ENCODE measurements around the gene NHS.

NHS gene

GRCh38 chrX:17668929-17669328 is 293.9 kb downstream of the NHS start:
- Histone ChIP-seq H4K20me1 (ENCODE audit: insufficient read depth) (no peaks in the 10 kb centered on the region), H3K79me2 (ENCODE audit: insufficient read depth, low read depth) (no peaks in the 10 kb centered on the region), H3K9ac (no peak overlapping the region), H3K27me3 (ENCODE audit: insufficient read depth, low read depth) (no peaks in the 10 kb centered on the region), H3K27ac (no peak overlapping the region), H3K4me3 (IDR thresholded peaks at IDR 0.05; ENCODE audit: insufficient read depth, low read depth, low read length) (no peak overlapping the region), H3K36me3 (ENCODE audit: insufficient read depth) (no peaks in the 10 kb centered on the region), H3K4me2 (no peak overlapping the region), H3K4me1 (ENCODE audit: low read depth, poor library complexity, severe bottlenecking) (no peaks in the 10 kb centered on the region), H2AFZ (ENCODE audit: low read depth) (no peak overlapping the region)
- TF ChIP-seq CTCF (conservative IDR thresholded peaks at IDR 0.05; ENCODE audit: low read depth, low read length): no peak

- Histone ChIP-seq H3K36me3 (ENCODE audit: insufficient read depth) (no peaks in the 10 kb centered on the region), H3K4me3 (IDR thresholded peaks at IDR 0.05; ENCODE audit: insufficient read depth, low read depth, low read length) (no peak overlapping the region), H3K79me2 (ENCODE audit: insufficient read depth, low read depth) (no peaks in the 10 kb centered on the region), H3K27me3 (ENCODE audit: insufficient read depth, low read depth) (no peaks in the 10 kb centered on the region), H3K9ac (no peak overlapping the region), H3K4me2 (no peak overlapping the region), H4K20me1 (ENCODE audit: insufficient read depth) (no peaks in the 10 kb centered on the region), H3K27ac (no peak overlapping the region), H3K4me1 (ENCODE audit: low read depth, poor library complexity, severe bottlenecking) (no peaks in the 10 kb centered on the region), H2AFZ (ENCODE audit: low read depth) (no peak overlapping the region)
- TF ChIP-seq CTCF (conservative IDR thresholded peaks at IDR 0.05; ENCODE audit: low read depth, low read length): no peak
Observed at GRCh38 chrX:17669458-17669857, 294.5 kb downstream of the NHS start.

GRCh38 chrX:17669891-17670290 is 294.9 kb downstream of the NHS start:
- TF ChIP-seq CTCF (conservative IDR thresholded peaks at IDR 0.05; ENCODE audit: low read depth, low read length): no peak
- no peak overlapping the region for H3K9ac ChIP-seq
- no peaks in the 10 kb centered on the region for H3K79me2 ChIP-seq (ENCODE audit: insufficient read depth, low read depth)
- H3K4me3 ChIP-seq (IDR thresholded peaks at IDR 0.05; ENCODE audit: insufficient read depth, low read depth, low read length): no peak overlapping the region
- no peaks in the 10 kb centered on the region for H3K4me1 ChIP-seq (ENCODE audit: low read depth, poor library complexity, severe bottlenecking)
- H3K4me2 ChIP-seq: no peak overlapping the region
- no peak overlapping the region for H3K27ac ChIP-seq
- H3K36me3 ChIP-seq (ENCODE audit: insufficient read depth): no peaks in the 10 kb centered on the region
- no peak overlapping the region for H2AFZ ChIP-seq (ENCODE audit: low read depth)
- no peaks in the 10 kb centered on the region for H3K27me3 ChIP-seq (ENCODE audit: insufficient read depth, low read depth)
- no peaks in the 10 kb centered on the region for H4K20me1 ChIP-seq (ENCODE audit: insufficient read depth)

GRCh38 chrX:17670874-17671273 is 295.9 kb downstream of the NHS start:
- Histone ChIP-seq H3K36me3 (ENCODE audit: insufficient read depth) (no peaks in the 10 kb centered on the region), H3K4me2 (no peak overlapping the region), H3K79me2 (ENCODE audit: insufficient read depth, low read depth) (no peaks in the 10 kb centered on the region), H3K27me3 (ENCODE audit: insufficient read depth, low read depth) (no peaks in the 10 kb centered on the region), H3K9ac (no peak overlapping the region), H2AFZ (ENCODE audit: low read depth) (no peak overlapping the region), H3K4me1 (ENCODE audit: low read depth, poor library complexity, severe bottlenecking) (no peaks in the 10 kb centered on the region), H4K20me1 (ENCODE audit: insufficient read depth) (no peaks in the 10 kb centered on the region), H3K4me3 (IDR thresholded peaks at IDR 0.05; ENCODE audit: insufficient read depth, low read depth, low read length) (no peak overlapping the region), H3K27ac (no peak overlapping the region)
- TF ChIP-seq CTCF (conservative IDR thresholded peaks at IDR 0.05; ENCODE audit: low read depth, low read length): no peak

GRCh38 chrX:17674601-17675000 is 299.6 kb downstream of the NHS start:
- H3K27ac ChIP-seq: no peak overlapping the region
- no peak overlapping the region for H3K4me3 ChIP-seq (IDR thresholded peaks at IDR 0.05; ENCODE audit: insufficient read depth, low read depth, low read length)
- H3K27me3 ChIP-seq (ENCODE audit: insufficient read depth, low read depth): no peaks in the 10 kb centered on the region
- H3K36me3 ChIP-seq (ENCODE audit: insufficient read depth): no peaks in the 10 kb centered on the region
- H2AFZ ChIP-seq (ENCODE audit: low read depth): no peak overlapping the region
- H3K9ac ChIP-seq: no peak overlapping the region
- H3K79me2 ChIP-seq (ENCODE audit: insufficient read depth, low read depth): no peaks in the 10 kb centered on the region
- no peaks in the 10 kb centered on the region for H4K20me1 ChIP-seq (ENCODE audit: insufficient read depth)
- no peak for TF ChIP-seq CTCF (conservative IDR thresholded peaks at IDR 0.05; ENCODE audit: low read depth, low read length)
- H3K4me1 ChIP-seq (ENCODE audit: low read depth, poor library complexity, severe bottlenecking): no peaks in the 10 kb centered on the region
- no peak overlapping the region for H3K4me2 ChIP-seq
